Breast epithelium (tissue), 3 donors: Measurements from ENCODE around the gene PLD3.

ENCODE experiments used
- POLR2A ChIP-seq: fragments of 450-650 bp; IDR thresholded peaks from one replicate; pipeline ENCODE4 v1.6.1; 2016; ENCODE audit warnings: antibody characterized with exemption, mild to moderate bottlenecking, moderate library complexity
- TF ChIP-seq, protein P1 (sequence below), 3 donors: fragments of 450-650 bp; IDR thresholded peaks; one replicate each; pipeline ENCODE4 v1.5.1; 2016 to 2017; ENCODE audit warnings: antibody characterized with exemption in 3 of 3, mild to moderate bottlenecking in 3 of 3, moderate library complexity in 3 of 3

DNA sequence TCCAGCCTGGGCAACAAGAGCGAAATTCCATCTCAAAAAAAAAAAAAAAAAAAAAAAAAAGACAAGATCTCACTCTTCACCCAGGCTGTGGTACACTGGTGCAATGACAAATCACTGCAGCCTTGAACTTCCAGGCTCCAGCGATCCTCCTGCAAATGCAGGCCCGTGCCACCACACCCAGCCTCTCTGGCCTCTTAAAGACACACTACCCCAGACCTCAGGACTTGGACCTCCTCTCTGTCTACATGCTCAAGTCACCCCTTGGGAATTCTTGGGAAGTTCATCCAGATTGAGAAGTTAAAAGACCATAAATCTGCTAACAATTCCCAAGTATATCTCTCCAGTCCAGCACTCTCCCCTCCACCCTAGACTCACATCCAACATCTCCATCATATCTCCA, 52.1 kb downstream of the PLD3 start:
- TF ChIP-seq, protein P1, sequence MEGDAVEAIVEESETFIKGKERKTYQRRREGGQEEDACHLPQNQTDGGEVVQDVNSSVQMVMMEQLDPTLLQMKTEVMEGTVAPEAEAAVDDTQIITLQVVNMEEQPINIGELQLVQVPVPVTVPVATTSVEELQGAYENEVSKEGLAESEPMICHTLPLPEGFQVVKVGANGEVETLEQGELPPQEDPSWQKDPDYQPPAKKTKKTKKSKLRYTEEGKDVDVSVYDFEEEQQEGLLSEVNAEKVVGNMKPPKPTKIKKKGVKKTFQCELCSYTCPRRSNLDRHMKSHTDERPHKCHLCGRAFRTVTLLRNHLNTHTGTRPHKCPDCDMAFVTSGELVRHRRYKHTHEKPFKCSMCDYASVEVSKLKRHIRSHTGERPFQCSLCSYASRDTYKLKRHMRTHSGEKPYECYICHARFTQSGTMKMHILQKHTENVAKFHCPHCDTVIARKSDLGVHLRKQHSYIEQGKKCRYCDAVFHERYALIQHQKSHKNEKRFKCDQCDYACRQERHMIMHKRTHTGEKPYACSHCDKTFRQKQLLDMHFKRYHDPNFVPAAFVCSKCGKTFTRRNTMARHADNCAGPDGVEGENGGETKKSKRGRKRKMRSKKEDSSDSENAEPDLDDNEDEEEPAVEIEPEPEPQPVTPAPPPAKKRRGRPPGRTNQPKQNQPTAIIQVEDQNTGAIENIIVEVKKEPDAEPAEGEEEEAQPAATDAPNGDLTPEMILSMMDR (IDR thresholded peaks at IDR 0.05), result no peak
- no peak for TF ChIP-seq POLR2A
